NCI-H82 treated with DMSO at 0.1 percent for 48 hours (cell line): ENCODE data around the gene APOB.

Experiments used
- DNase-seq: peaks from one replicate; lab custom pipeline; 2025; ENCODE audit not compliant: unreplicated experiment; lab: John Stamatoyannopoulos, UW

APOB gene

GRCh38 chr2:21020031-21020667 lies 23.7 kb downstream of the APOB start:
- DNase-seq, result no peak

GRCh38 chr2:21019678-21020021 lies 24.2 kb downstream of the APOB start:
- no peak for DNase-seq

GRCh38 chr2:21019000-21019677 lies 24.7 kb downstream of the APOB start:
- DNase-seq, result no peak

- no peak for DNase-seq
Observed at GRCh38 chr2:21018290-21018689, 25.6 kb downstream of the APOB start.

GRCh38 chr2:21017748-21018276 lies 26.1 kb downstream of the APOB start:
- DNase-seq, result no peak

GRCh38 chr2:21015281-21015645 lies 28.6 kb downstream of the APOB start:
- DNase-seq, result no peak

DNA sequence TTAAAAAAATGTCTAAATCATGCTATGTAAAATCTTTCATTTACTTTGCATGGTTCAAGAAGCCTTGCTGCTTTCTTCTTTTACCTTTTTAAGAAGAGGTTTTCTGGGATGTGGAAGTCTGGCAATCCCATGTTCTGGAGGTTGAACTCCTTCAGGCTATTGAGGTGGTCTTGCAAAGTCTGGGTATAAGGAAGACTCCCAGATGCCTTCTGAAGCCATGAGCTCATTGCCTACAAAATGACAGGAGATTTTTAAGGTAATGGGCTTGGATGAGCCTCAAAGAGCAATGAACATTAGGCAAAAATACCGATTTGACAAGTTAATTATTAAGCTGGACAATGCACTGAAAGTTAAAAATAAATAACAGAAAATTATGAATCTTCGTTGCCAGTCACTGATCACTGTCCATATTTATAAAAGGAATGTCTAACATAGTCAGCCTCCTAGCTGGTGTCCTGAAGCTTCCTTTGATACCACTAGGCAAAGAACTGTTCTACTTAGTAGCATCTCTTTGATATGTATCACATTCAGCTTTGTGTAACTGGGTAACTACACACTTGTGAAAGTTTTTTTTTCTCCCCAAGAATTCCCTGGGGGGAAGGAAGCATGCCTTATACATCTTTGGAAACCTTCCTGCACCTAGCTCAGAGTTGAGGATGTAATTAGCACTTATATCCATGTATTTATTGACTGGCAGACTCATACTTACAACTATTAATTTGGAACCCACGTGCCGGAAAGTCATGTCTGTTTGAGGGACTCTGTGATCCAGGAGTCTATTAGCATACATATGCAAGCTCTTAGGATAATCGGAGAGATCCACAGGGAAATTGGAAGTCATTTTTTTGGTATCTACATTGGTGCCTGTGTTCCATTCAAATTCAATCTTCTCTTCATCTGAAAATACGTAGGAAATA lies 29.3 kb downstream of the APOB start:
- no peak for DNase-seq

GRCh38 chr2:21013043-21013816 lies 30.6 kb downstream of the APOB start:
- no peak for DNase-seq

DNA sequence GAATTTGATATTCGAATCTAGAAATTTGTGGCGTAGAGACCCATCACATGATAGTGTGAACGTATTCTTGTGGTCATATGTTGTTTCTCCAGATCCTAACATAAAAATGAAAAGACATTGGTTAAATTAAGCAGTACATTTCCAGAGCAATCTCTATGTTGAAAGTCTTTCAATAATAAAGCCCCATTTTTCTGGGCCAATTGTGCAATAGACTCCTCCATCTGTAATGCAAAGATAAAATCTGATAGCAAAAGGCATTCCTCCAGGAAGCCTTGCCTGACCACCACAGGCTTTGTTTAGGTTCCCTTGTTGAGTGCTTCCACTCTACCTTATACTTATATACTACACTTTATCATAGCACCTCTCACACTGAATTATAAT lies 31.3 kb downstream of the APOB start:
- DNase-seq, result no peak

- no peak for DNase-seq
Observed at GRCh38 chr2:21011876-21012556, 31.9 kb downstream of the APOB start.

GRCh38 chr2:21011453-21011852 lies 32.4 kb downstream of the APOB start:
- no peak for DNase-seq

- no peak for DNase-seq
Observed at GRCh38 chr2:21010813-21011439, 32.9 kb downstream of the APOB start.

DNA sequence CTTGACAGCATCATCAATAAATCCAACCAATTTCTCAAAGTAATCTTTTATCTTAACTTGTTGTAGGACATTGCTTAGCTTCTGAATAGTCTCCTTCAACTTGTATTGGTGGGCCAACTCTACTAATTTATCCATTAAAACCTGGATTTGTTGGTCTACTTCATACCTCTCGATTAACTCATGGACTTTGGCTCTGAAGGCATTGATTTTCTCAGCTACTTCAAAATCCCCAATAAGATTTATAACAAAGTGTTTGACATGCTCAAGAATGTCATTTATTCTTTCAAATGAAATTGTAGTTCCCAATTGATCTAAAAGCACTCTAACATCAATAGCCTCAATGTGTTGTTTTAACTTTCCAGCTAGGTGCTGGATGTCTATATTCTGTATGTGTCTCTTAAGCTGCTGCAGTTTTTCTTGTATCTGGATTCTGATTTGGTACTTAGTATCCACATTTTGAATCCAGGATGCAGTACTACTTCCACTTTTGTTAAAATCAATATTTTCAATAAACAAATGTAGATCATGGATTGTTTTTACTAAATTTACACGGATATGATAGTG lies 34.1 kb downstream of the APOB start:
- no peak for DNase-seq

- no peak for DNase-seq
Observed at GRCh38 chr2:21008790-21009661, 34.8 kb downstream of the APOB start.

DNA sequence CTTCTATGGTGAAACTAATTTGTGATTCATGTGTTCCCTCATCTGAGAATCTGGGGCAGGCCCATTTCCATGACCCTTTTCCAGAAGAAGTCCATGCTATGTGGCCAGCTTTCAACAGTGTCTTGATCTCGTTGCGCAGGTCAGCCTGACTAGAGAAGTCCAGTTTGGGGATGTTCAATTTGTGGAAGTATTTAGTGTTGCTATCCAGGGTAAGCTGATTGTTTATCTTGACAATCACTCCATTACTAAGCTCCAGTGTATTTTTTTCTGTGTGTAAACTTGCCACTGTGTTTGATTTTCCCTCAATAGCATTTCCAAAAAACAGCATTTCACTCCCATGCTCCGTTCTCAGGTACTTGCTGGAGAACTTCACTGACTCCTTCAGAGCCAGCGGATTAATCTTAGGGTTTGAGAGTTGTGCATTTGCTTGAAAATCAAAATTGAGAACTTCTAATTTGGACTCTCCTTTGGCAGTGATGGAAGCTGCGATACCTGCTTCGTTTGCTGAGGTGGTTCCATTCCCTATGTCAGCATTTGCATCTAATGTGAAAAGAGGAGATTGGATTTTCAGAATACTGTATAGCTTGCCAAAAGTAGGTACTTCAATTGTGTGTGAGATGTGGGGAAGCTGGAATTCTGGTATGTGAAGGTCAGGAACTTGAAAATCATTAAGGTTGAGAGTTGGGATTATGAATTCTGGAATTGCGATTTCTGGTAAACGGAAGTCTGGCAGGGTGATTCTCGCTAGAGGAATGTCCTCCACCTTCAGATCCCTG lies 35.7 kb downstream of the APOB start:
- no peak for DNase-seq

- DNase-seq, result no peak
Observed at GRCh38 chr2:21007129-21008013, 36.5 kb downstream of the APOB start.
